Thyroid gland (tissue), 4 donors: ENCODE data around the gene AFAP1L2.

Experiments used
- CTCF ChIP-seq, 6 experiments: fragments of 200-600 bp in 3 of 6; fragments of 450-650 bp in 3 of 6; sonication (generic) in 3 of 6; IDR thresholded peaks; one replicate each; pipeline ENCODE4 v1.5.1; 2016 to 2019; ENCODE audit warnings: antibody characterized with exemption in 6 of 6, mild to moderate bottlenecking in 2 of 6, inconsistent platforms in 1 of 6, moderate library complexity in 1 of 6
- POLR2A ChIP-seq, 2 donors: fragments of 450-650 bp; IDR thresholded peaks; one replicate each; pipeline ENCODE4 v1.6.1; 2017; ENCODE audit warnings: antibody characterized with exemption in 2 of 2, mild to moderate bottlenecking in 2 of 2, moderate library complexity in 1 of 2

DNA sequence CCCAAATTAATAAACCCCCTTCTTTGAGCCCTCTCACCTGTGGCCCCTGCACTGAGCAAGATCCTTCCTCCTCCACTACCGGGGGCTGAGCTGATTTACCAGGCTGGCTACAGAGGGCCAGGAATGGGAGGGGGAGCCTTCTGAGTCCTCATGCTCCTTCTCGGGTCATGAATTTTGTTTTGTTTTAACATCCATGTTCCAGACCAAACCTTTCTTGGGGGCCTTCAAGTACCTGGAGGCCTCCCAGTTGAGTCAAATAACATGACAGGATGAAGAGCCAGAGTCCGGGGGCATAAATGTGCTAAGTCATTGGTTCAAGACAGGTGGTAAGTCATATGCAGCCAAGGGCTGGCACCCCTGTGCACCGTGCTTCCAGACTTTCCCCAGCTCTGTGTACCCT is 39.6 kb downstream of the AFAP1L2 start:
- no peak for TF ChIP-seq CTCF (IDR thresholded peaks at IDR 0.05)
- TF ChIP-seq POLR2A (IDR thresholded peaks at IDR 0.05) = peak in 1 of 2 donors; percentile 16
